CD14-positive monocyte (primary cell): ENCODE data around the gene MAN1C1. TPM values are rescaled to one million over a fixed set of nuclear protein-coding genes. Genes with fewer than 3 reads are reported as not detected.
"Not testable (repeated sequence)": the region's sequence is repeated elsewhere in the genome, so short reads cannot be mapped to it uniquely, and the experiment has no call there.

ENCODE experiments used
- DNase-seq, 3 donors: peaks; one replicate each; pipeline ENCODE4 v3.0.0-alpha.2; 2011 to 2022
- H2AFZ ChIP-seq: 2 replicates; pipeline ENCODE4 v1.6.0; 2012; ENCODE audit warnings: mild to moderate bottlenecking, low read depth, low read length, inconsistent platforms; ENCODE audit not compliant: insufficient read depth, poor library complexity, severe bottlenecking
- H3K27ac ChIP-seq, 2 donors: 1 replicate in 1 of 2; 2 replicates in 1 of 2; pipeline ENCODE4 v1.5.1; 2012 to 2013; ENCODE audit warnings: low read length in 2 of 2, control low read depth in 1 of 2, inconsistent platforms in 1 of 2, low read depth in 1 of 2, mild to moderate bottlenecking in 1 of 2
- H3K27me3 ChIP-seq, 2 donors: one replicate each; pipeline versions ENCODE4 v1.6.0 to v1.6.1; 2011 to 2013; ENCODE audit warnings: low read length in 2 of 2; ENCODE audit not compliant: control insufficient read depth in 2 of 2, insufficient read depth in 2 of 2
- H3K36me3 ChIP-seq, 2 donors: replicated peaks in 1 of 2; 1 replicate in 1 of 2; 2 replicates in 1 of 2; pipeline versions ENCODE4 v1.5.1 to v1.6.1; 2012 to 2013; ENCODE audit warnings: low read length in 2 of 2, control low read depth in 1 of 2, inconsistent platforms in 1 of 2, mild to moderate bottlenecking in 1 of 2; ENCODE audit not compliant: insufficient read depth in 2 of 2, control insufficient read depth in 1 of 2
- H3K4me1 ChIP-seq, 2 donors: 1 replicate in 1 of 2; 2 replicates in 1 of 2; pipeline versions ENCODE4 v1.5.1 to v1.6.1; 2012 to 2013; ENCODE audit warnings: low read length in 2 of 2, control low read depth in 1 of 2, inconsistent platforms in 1 of 2, mild to moderate bottlenecking in 1 of 2, moderate library complexity in 1 of 2; ENCODE audit not compliant: insufficient read depth in 2 of 2, control insufficient read depth in 1 of 2
- H3K4me2 ChIP-seq: replicated peaks from 2 replicates; pipeline ENCODE3; 2012; ENCODE audit warnings: low read length, moderate library complexity, mild to moderate bottlenecking; ENCODE audit not compliant: poor library complexity, severe bottlenecking; ENCODE audit errors: extremely low read depth
- H3K4me3 ChIP-seq, 3 experiments: fragments of 200-600 bp in 1 of 3; sonication (generic) in 1 of 3; replicated peaks in 1 of 3; 1 replicate in 2 of 3; 2 replicates in 1 of 3; pipeline ENCODE4 v1.5.1; 2011 to 2013; ENCODE audit warnings: low read length in 3 of 3, mild to moderate bottlenecking in 3 of 3, control low read depth in 2 of 3, low read depth in 2 of 3, inconsistent platforms in 1 of 3, moderate library complexity in 1 of 3
- H3K79me2 ChIP-seq: 2 replicates; pipeline ENCODE4 v1.6.0; 2012; ENCODE audit warnings: mild to moderate bottlenecking, control low read depth, inconsistent platforms, low read length, moderate library complexity; ENCODE audit not compliant: insufficient read depth
- H3K9ac ChIP-seq: 2 replicates; pipeline ENCODE4 v1.6.0; 2017; ENCODE audit warnings: low read length, mild to moderate bottlenecking; ENCODE audit not compliant: insufficient read depth, poor library complexity, severe bottlenecking
- H3K9me3 ChIP-seq, 2 donors: replicated peaks in 1 of 2; 1 replicate in 1 of 2; 2 replicates in 1 of 2; pipeline versions ENCODE4 v1.5.1 to v1.6.1; 2012 to 2013; ENCODE audit warnings: low read length in 2 of 2, control low read depth in 1 of 2; ENCODE audit not compliant: control insufficient read depth in 1 of 2, insufficient read depth in 1 of 2
- H4K20me1 ChIP-seq: 2 replicates; pipeline ENCODE4 v1.6.0; 2012; ENCODE audit warnings: mild to moderate bottlenecking, low read length, control low read depth, moderate library complexity; ENCODE audit not compliant: insufficient read depth
- H3K27ac Mint-ChIP-seq, 7 donors: one replicate each; pipeline ENCODE4 v1.8.0; 2020; ENCODE audit warnings: mild to moderate bottlenecking in 7 of 7, mixed read lengths in 7 of 7, moderate library complexity in 6 of 7, inconsistent platforms in 2 of 7
- H3K27me3 Mint-ChIP-seq, 3 donors: one replicate each; pipeline ENCODE4 v1.8.0; 2021 to 2022; ENCODE audit warnings: low read depth in 3 of 3, mild to moderate bottlenecking in 3 of 3, mixed read lengths in 3 of 3, moderate library complexity in 3 of 3, inconsistent platforms in 1 of 3
- H3K36me3 Mint-ChIP-seq, 2 donors: one replicate each; pipeline ENCODE4 v1.8.0; 2020; ENCODE audit warnings: mixed read lengths in 2 of 2, inconsistent platforms in 1 of 2, mild to moderate bottlenecking in 1 of 2
- H3K4me1 Mint-ChIP-seq: one replicate; pipeline ENCODE4 v1.8.0; 2020; ENCODE audit warnings: mild to moderate bottlenecking, mixed read lengths
- H3K4me3 Mint-ChIP-seq, 2 donors: one replicate each; pipeline ENCODE4 v1.8.0; 2020; ENCODE audit warnings: mild to moderate bottlenecking in 2 of 2, mixed read lengths in 2 of 2, moderate library complexity in 1 of 2
- H3K9me3 Mint-ChIP-seq, 7 donors: one replicate each; pipeline ENCODE4 v1.8.0; 2020 to 2022; ENCODE audit warnings: mixed read lengths in 7 of 7, mild to moderate bottlenecking in 6 of 7, moderate library complexity in 6 of 7, inconsistent platforms in 2 of 7
- WGBS: methylation state at CpG from one replicate; pipeline ENCODE4 v1.1.5; 2013; ENCODE audit warnings: missing lambda C conversion rate; ENCODE audit not compliant: insufficient coverage; 5-methylcytosine and 5-hydroxymethylcytosine counted together
- intact Hi-C, 2 donors: fragments of 100-400 bp; cut with micrococcal nuclease; formaldehyde crosslinking; loops; one replicate each; pipeline versions ENCODE4 v1.15.0 to v1.15.1; 2023
- polyA plus RNA-seq, 3 donors: library from polyadenylated mRNA; depleted of rRNA in 1 of 3; unstranded in 2 of 3; stranded (reverse) in 1 of 3; fragments of 300-500 nt in 2 of 3; fragments of >200 nt in 1 of 3; fragmentation: Illumina TruSeq in 2 of 3; gene quantifications; 1 replicate in 2 of 3; 2 replicates in 1 of 3; pipeline ENCODE4 v1.2.3, GENCODE V29; 2012 to 2021
- TF ChIP-seq, protein P1 (sequence below): fragments of 200-600 bp; IDR thresholded peaks from one replicate; pipeline ENCODE4 v1.8.0; 2022; ENCODE audit warnings: antibody characterized with exemption, mild to moderate bottlenecking

Gene MAN1C1
- polyA plus RNA-seq, 3 donors: 1.2 to 7.2 (median 1.7) TPM

GRCh38 chr1:25697435-25698217, 81.0 kb downstream of the MAN1C1 start:
- Histone ChIP-seq H3K27ac (no peak overlapping the region), H3K79me2 (no peaks in the 10 kb centered on the region), H3K4me2 (no peak overlapping the region), H4K20me1 (peaks cover 11% of the 10 kb centered on the region), H3K9ac (no peak overlapping the region), H3K9me3 (no peaks in the 10 kb centered on the region), H2AFZ (no peak overlapping the region), H3K36me3 (no peaks in the 10 kb centered on the region), H3K27me3 (no peaks in the 10 kb centered on the region), H3K4me1 (no peaks in the 10 kb centered on the region), H3K4me3 (no peak overlapping the region)
- Mint-ChIP-seq H3K36me3 (peaks cover 6 to 19% of the 10 kb centered on the region in 2 donors), H3K27ac (peak overlapping the region in 1 of 7 donors; percentile 1), H3K27me3 (peaks cover 0 to 6% (median 3%) of the 10 kb centered on the region in 3 donors), H3K9me3 (no peaks in the 10 kb centered on the region), H3K4me3 (no peak overlapping the region), H3K4me1 (peaks cover 2% of the 10 kb centered on the region)
- WGBS: 91% methylated on average over 8 of the region's 10 CpGs
- TF ChIP-seq, protein P1, sequence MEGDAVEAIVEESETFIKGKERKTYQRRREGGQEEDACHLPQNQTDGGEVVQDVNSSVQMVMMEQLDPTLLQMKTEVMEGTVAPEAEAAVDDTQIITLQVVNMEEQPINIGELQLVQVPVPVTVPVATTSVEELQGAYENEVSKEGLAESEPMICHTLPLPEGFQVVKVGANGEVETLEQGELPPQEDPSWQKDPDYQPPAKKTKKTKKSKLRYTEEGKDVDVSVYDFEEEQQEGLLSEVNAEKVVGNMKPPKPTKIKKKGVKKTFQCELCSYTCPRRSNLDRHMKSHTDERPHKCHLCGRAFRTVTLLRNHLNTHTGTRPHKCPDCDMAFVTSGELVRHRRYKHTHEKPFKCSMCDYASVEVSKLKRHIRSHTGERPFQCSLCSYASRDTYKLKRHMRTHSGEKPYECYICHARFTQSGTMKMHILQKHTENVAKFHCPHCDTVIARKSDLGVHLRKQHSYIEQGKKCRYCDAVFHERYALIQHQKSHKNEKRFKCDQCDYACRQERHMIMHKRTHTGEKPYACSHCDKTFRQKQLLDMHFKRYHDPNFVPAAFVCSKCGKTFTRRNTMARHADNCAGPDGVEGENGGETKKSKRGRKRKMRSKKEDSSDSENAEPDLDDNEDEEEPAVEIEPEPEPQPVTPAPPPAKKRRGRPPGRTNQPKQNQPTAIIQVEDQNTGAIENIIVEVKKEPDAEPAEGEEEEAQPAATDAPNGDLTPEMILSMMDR: no peak
- DNase-seq: no peak
- intact Hi-C loops: no loop called here

- H3K4me3 Mint-ChIP-seq: no peak overlapping the region
- no peak overlapping the region for H3K27ac Mint-ChIP-seq
- H3K9me3 Mint-ChIP-seq: no peaks in the 10 kb centered on the region
- peaks cover 0 to 6% (median 4%) of the 10 kb centered on the region in 3 donors for H3K27me3 Mint-ChIP-seq
- H3K4me2 ChIP-seq: no peak overlapping the region
- H3K36me3 ChIP-seq: no peaks in the 10 kb centered on the region
- no peak overlapping the region for H3K9ac ChIP-seq
- peaks cover 2% of the 10 kb centered on the region for H3K4me1 Mint-ChIP-seq
- whole genome bisulfite sequencing: 95% methylated on average over 5 of the region's 10 CpGs
- peaks cover 6 to 21% of the 10 kb centered on the region in 2 donors for H3K36me3 Mint-ChIP-seq
- H3K4me1 ChIP-seq: no peaks in the 10 kb centered on the region
- TF ChIP-seq, protein P1: no peak
- H3K4me3 ChIP-seq: no peak overlapping the region
- H3K9me3 ChIP-seq: no peaks in the 10 kb centered on the region
- H3K79me2 ChIP-seq: no peaks in the 10 kb centered on the region
- H3K27ac ChIP-seq: no peak overlapping the region
- no peak overlapping the region for H2AFZ ChIP-seq
- peaks cover 11% of the 10 kb centered on the region for H4K20me1 ChIP-seq
- intact Hi-C loops: no loop called here
- no peaks in the 10 kb centered on the region for H3K27me3 ChIP-seq
- DNase-seq: no peak
Observed at GRCh38 chr1:25698252-25698651, 81.7 kb downstream of the MAN1C1 start.

- H3K27ac Mint-ChIP-seq, H3K4me3 ChIP-seq, H3K4me2 ChIP-seq, H3K27me3 ChIP-seq, H3K4me3 Mint-ChIP-seq, DNase-seq, H3K9me3 Mint-ChIP-seq, H3K36me3 ChIP-seq, H2AFZ ChIP-seq, H3K27ac ChIP-seq, intact Hi-C loops, H3K4me1 ChIP-seq, H3K9ac ChIP-seq, H3K79me2 ChIP-seq, H3K4me1 Mint-ChIP-seq, H3K27me3 Mint-ChIP-seq, H3K9me3 ChIP-seq: not testable (repeated sequence)
- 75% methylated on average over 1 of the region's 8 CpGs for WGBS
- H4K20me1 ChIP-seq: peaks cover 14% of the 10 kb centered on the region
- peaks cover 6 to 22% of the 10 kb centered on the region in 2 donors for H3K36me3 Mint-ChIP-seq
Observed at GRCh38 chr1:25699059-25699458, 82.5 kb downstream of the MAN1C1 start.
